ENCODE data around the gene FIS1.

Gene FIS1

GRCh38 chr7:101234636-101235035 lies 10.2 kb downstream of the FIS1 start:
- no peak for DNase-seq (ENCODE audit: low read depth, low spot score)

- no peak for DNase-seq (ENCODE audit: low read depth, low spot score)
Measured at GRCh38 chr7:101233907-101234547, 10.9 kb downstream of the FIS1 start.

- DNase-seq (ENCODE audit: low read depth, low spot score) = no peak
Measured at GRCh38 chr7:101232141-101232850, 12.6 kb downstream of the FIS1 start.

GRCh38 chr7:101231644-101232043 lies 13.2 kb downstream of the FIS1 start:
- no peak for DNase-seq (ENCODE audit: low read depth, low spot score)

GRCh38 chr7:101226721-101227120 lies 18.2 kb downstream of the FIS1 start:
- DNase-seq (ENCODE audit: low read depth, low spot score) = no peak

GRCh38 chr7:101225650-101226049 lies 19.2 kb downstream of the FIS1 start:
- DNase-seq (ENCODE audit: low read depth, low spot score) = no peak

GRCh38 chr7:101223528-101223927 lies 21.4 kb downstream of the FIS1 start:
- DNase-seq (ENCODE audit: low read depth, low spot score) = no peak

- DNase-seq (ENCODE audit: low read depth, low spot score) = no peak
Measured at GRCh38 chr7:101222275-101222830, 22.5 kb downstream of the FIS1 start.

- DNase-seq (ENCODE audit: low read depth, low spot score) = no peak
Measured at GRCh38 chr7:101220295-101220694, 24.6 kb downstream of the FIS1 start.

GRCh38 chr7:101218236-101219125 lies 26.4 kb downstream of the FIS1 start:
- no peak for DNase-seq (ENCODE audit: low read depth, low spot score)

GRCh38 chr7:101217388-101218235 lies 27.3 kb downstream of the FIS1 start, which contains the start of the genes PLOD3 and ZNHIT1:
TSS of gene PLOD3 (minus strand) at chr7:101217581. CDS start at chr7:101217274, 307 bp downstream.
TSS of gene ZNHIT1 (plus strand) at chr7:101218165. CDS start at chr7:101218196, 31 bp downstream.
- peak; percentile 96 for DNase-seq (ENCODE audit: low read depth, low spot score)

GRCh38 chr7:101216860-101217387 lies 28.0 kb downstream of the FIS1 start:
- no peak for DNase-seq (ENCODE audit: low read depth, low spot score)

GRCh38 chr7:101216001-101216859 lies 28.7 kb downstream of the FIS1 start:
- DNase-seq (ENCODE audit: low read depth, low spot score) = no peak

- DNase-seq (ENCODE audit: low read depth, low spot score) = no peak
Measured at GRCh38 chr7:101212014-101212413, 32.9 kb downstream of the FIS1 start.

- no peak for DNase-seq (ENCODE audit: low read depth, low spot score)
Measured at GRCh38 chr7:101211501-101211900, 33.4 kb downstream of the FIS1 start.

- DNase-seq (ENCODE audit: low read depth, low spot score) = no peak
Measured at GRCh38 chr7:101210143-101210542, 34.7 kb downstream of the FIS1 start.

- DNase-seq (ENCODE audit: low read depth, low spot score) = no peak
Measured at GRCh38 chr7:101208794-101209193, 36.1 kb downstream of the FIS1 start.

GRCh38 chr7:101207459-101207858 lies 37.4 kb downstream of the FIS1 start:
- DNase-seq (ENCODE audit: low read depth, low spot score) = no peak

- DNase-seq (ENCODE audit: low read depth, low spot score) = no peak
Measured at GRCh38 chr7:101206665-101207042, 38.2 kb downstream of the FIS1 start.

Measured in activated CD4-positive, CD25-positive, alpha-beta regulatory T cell treated with anti-CD3 and anti-CD28 coated beads, Interleukin-2, amount 50 U/mL, for 16 hours (primary cell).